Activated naive CD8-positive, alpha-beta T cell treated with anti-CD3 and anti-CD28 coated beads, Interleukin-2, amount 10 ng/mL, durations not matched to agents 7 days and 5 days (primary cell): ENCODE measurements around the gene ICA1. TPM values are rescaled to one million over a fixed set of nuclear protein-coding genes. Genes with fewer than 3 reads are reported as not detected.
"Not testable (repeated sequence)": the region's sequence is repeated elsewhere in the genome, so short reads cannot be mapped to it uniquely, and the experiment has no call there.

Experiments
- ATAC-seq: fragments of 150-1000 bp; cut with Tn5 transposase; one replicate; pipeline ENCODE4 v1.10.0; 2021; ENCODE audit warnings: low read depth, moderate library complexity
- POLR2A ChIA-PET: fragments of 350-600 bp; sonication (Branson Sonifier 250); formaldehyde crosslinking; loops from one replicate; lab custom pipeline; 2021; ENCODE audit warnings: antibody characterized with exemption; lab: Charles Lee
- DNase-seq: peaks from one replicate; pipeline ENCODE4 v3.0.0; 2021
- H3K27ac Mint-ChIP-seq: one replicate; pipeline ENCODE4 v1.8.0; 2022; ENCODE audit warnings: mild to moderate bottlenecking, mixed read lengths
- H3K27me3 Mint-ChIP-seq: one replicate; pipeline ENCODE4 v1.8.0; 2022; ENCODE audit warnings: mild to moderate bottlenecking, moderate library complexity, mixed read lengths
- H3K36me3 Mint-ChIP-seq: one replicate; pipeline ENCODE4 v1.8.0; 2021; ENCODE audit warnings: mild to moderate bottlenecking, mixed read lengths
- H3K4me1 Mint-ChIP-seq: one replicate; pipeline ENCODE4 v1.8.0; 2021; ENCODE audit warnings: mixed read lengths
- H3K4me3 Mint-ChIP-seq: one replicate; pipeline ENCODE4 v1.8.0; 2022; ENCODE audit warnings: mild to moderate bottlenecking, moderate library complexity, mixed read lengths
- H3K9me3 Mint-ChIP-seq: one replicate; pipeline ENCODE4 v1.8.0; 2021; ENCODE audit warnings: mixed read lengths
- total RNA-seq, 2 experiments: library from RNA; stranded (reverse); gene quantifications; one replicate each; pipeline ENCODE4 v1.2.3, GENCODE V29; 2021

The ICA1 gene
- total RNA-seq, 2 experiments from 2014 or later: 0.91 to 2.4 TPM

- POLR2A ChIA-PET: interaction anchor here (1.1 kb wide), 1 partner anchor 17 kb away, joined by 3 read pairs; no protein-coding TSS in a partner anchor
- DNase-seq (no peak), ATAC-seq (no peak)
- peaks cover 3% of the 10 kb centered on the region for H3K27me3 Mint-ChIP-seq
- H3K36me3 Mint-ChIP-seq: peaks cover 6% of the 10 kb centered on the region
- H3K9me3 Mint-ChIP-seq: peaks cover 7% of the 10 kb centered on the region
- H3K4me3 Mint-ChIP-seq: no peak overlapping the region
- H3K4me1 Mint-ChIP-seq: peaks cover 32% of the 10 kb centered on the region
- peak overlapping the region; percentile 52 for H3K27ac Mint-ChIP-seq
These were observed 147.8 kb downstream of the ICA1 start for GRCh38 chr7:8114175-8114574.

DNA sequence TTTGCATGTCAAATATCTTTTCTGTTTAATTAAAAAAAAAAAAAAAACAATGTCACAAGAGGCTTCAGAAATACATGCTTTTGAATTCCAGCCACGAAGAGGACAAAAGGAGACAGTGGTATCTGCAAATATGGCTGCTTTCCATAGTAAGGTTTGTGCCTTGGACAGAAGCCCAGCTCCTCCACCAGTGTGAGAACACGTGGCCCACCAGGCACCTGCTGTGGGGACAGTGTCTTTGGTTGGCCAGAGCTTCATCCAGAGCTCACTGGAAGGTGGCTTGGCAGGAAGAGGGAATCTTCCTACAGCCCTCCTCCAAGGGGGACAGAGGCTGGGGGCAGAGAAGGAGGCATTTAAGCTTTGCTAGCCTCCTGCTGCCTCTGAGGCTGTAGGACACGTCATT, 148.8 kb downstream of the ICA1 start:
- Mint-ChIP-seq H3K9me3 (peaks cover 7% of the 10 kb centered on the region), H3K36me3 (peaks cover 7% of the 10 kb centered on the region), H3K4me1 (peaks cover 29% of the 10 kb centered on the region), H3K27ac (no peak overlapping the region), H3K4me3 (no peak overlapping the region), H3K27me3 (peaks cover 5% of the 10 kb centered on the region)
- DNase-seq: no peak
- ATAC-seq: no peak
- POLR2A ChIA-PET: interaction anchor here (0.7 to 1.2 kb wide), 2 partner anchors 23 to 450 kb away, joined by 3 read pairs; no protein-coding TSS in a partner anchor

- peaks cover 5% of the 10 kb centered on the region for H3K27me3 Mint-ChIP-seq
- no peak overlapping the region for H3K27ac Mint-ChIP-seq
- peaks cover 7% of the 10 kb centered on the region for H3K36me3 Mint-ChIP-seq
- H3K4me3 Mint-ChIP-seq: no peak overlapping the region
- ATAC-seq (no peak), DNase-seq (no peak)
- H3K4me1 Mint-ChIP-seq: peaks cover 28% of the 10 kb centered on the region
- H3K9me3 Mint-ChIP-seq: peaks cover 7% of the 10 kb centered on the region
- POLR2A ChIA-PET: interaction anchor here (1.2 kb wide), 1 partner anchor 23 kb away, joined by 3 read pairs; no protein-coding TSS in a partner anchor
These were observed 149.3 kb downstream of the ICA1 start for GRCh38 chr7:8112685-8113084.

DNA sequence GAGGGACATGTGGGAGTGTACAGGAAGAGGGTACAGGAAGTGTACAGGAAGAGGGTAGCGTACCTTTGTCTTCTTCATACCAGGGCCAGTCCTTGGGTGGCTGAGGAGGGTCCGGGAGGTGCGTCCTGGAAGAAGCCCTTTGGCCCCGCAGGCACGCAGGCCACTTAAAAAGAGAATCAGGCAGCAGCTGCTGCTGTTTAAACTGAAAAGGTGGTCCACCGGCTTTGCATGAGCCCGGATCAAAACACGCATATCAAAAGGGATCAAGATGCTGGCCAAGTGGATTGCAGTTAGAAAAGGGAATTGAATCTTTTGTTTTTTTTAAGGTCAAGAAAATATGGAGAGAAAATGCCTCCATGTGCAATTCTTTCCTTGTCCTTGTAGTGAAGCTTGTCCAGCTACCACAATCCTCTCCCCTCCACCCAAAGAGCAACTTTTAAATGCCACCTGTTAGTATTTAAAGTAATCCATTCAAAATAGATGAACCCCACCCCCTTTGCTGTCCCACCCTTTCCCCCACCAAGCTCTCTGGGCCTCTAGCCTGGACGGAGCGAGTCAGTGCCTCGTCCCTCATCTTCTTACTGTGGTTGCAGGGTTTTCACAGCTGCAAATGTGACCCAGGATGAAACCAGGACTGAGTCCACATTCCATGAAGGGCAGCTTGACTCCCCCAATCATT, 150.5 kb downstream of the ICA1 start:
- ATAC-seq: no peak
- POLR2A ChIA-PET: no interaction called here

GRCh38 chr7:8109196-8110022, 152.6 kb downstream of the ICA1 start:
- peaks cover 1% of the 10 kb centered on the region for H3K36me3 Mint-ChIP-seq
- ATAC-seq: no peak
- peaks cover 3% of the 10 kb centered on the region for H3K9me3 Mint-ChIP-seq
- POLR2A ChIA-PET: interaction anchor here (1.3 kb wide), 1 partner anchor 16 kb away, joined by 3 read pairs; no protein-coding TSS in a partner anchor
- H3K27ac Mint-ChIP-seq: no peak overlapping the region
- H3K4me1 Mint-ChIP-seq: peaks cover 23% of the 10 kb centered on the region
- H3K4me3 Mint-ChIP-seq: no peak overlapping the region
- no peak for DNase-seq
- H3K27me3 Mint-ChIP-seq: peaks cover 5% of the 10 kb centered on the region

More for the DNA sequence above, 150.5 kb downstream of the ICA1 start:
- Mint-ChIP-seq H3K4me3 (no peak overlapping the region), H3K36me3 (peaks cover 4% of the 10 kb centered on the region), H3K9me3 (peaks cover 5% of the 10 kb centered on the region), H3K27me3 (peaks cover 5% of the 10 kb centered on the region), H3K4me1 (peaks cover 27% of the 10 kb centered on the region), H3K27ac (no peak overlapping the region)
- DNase-seq: no peak

DNA sequence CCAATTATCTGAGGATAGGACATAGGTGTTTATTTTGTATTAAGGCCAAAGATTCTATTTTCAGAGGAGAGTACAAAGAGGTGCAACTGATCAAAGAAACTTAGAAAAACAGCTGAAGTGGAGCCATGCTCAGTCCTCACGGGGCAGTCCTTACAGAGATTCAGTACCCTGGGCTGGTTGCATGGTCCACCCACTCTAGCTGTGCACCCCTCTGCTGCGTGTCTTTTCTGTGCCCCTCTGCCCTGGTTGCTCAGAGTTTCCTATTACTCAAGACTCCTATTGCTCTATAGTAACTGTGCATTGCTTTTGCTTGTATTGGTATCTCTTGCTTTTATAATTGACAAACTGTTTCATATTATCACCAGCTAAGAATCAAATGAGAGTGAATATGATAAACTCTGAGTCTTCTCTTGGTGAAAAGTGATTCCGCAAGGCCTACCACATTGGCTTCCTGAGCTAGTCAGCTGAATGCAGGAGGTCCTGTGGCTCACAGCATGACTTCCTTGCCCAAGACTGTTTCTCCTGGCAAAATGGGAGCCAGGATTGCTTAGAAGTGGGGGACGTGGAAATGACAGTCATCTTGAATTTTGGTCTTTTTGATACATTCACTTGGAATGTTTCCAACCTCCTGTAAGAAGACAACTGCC, 156.4 kb downstream of the ICA1 start:
- POLR2A ChIA-PET: interaction anchor here (1.8 kb wide), 1 partner anchor 20 kb away, joined by 5 read pairs; no protein-coding TSS in a partner anchor
- peak overlapping the region; percentile 33 for H3K4me3 Mint-ChIP-seq

DNA sequence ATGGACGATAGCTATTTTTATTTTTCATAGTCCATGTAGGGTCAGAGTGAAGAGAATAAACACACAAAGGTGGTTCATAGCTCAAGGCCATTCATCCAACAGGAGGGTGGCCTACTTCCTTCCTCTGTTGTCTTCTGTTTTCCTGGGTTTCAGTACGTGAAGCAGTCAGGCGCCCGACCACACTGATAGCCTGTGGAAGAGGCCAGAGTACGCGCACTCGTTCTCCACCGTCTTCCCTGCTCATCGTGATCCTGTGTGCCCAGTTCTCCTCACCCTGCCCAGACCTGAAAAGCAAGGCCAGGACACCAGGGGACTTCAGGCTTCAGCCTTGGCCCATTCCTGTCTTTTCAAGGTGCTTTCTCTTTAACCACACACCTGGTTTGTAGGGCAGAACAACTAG, 158.7 kb downstream of the ICA1 start:
- Mint-ChIP-seq H3K4me1 (peaks cover 17% of the 10 kb centered on the region), H3K27ac (no peak overlapping the region), H3K4me3 (no peak overlapping the region), H3K27me3 (no peaks in the 10 kb centered on the region), H3K36me3 (peaks cover 7% of the 10 kb centered on the region), H3K9me3 (peaks cover 9% of the 10 kb centered on the region)
- DNase-seq: no peak
- POLR2A ChIA-PET: no interaction called here
- no peak for ATAC-seq

More for the DNA sequence above, 156.4 kb downstream of the ICA1 start:
- Mint-ChIP-seq H3K9me3 (peaks cover 7% of the 10 kb centered on the region), H3K36me3 (peaks cover 8% of the 10 kb centered on the region), H3K27ac (peak overlapping the region; percentile 71), H3K4me1 (peaks cover 17% of the 10 kb centered on the region), H3K27me3 (peaks cover 2% of the 10 kb centered on the region)
- DNase-seq: no peak
- ATAC-seq: peak; percentile 62

- H3K36me3 Mint-ChIP-seq, H3K4me3 Mint-ChIP-seq, POLR2A ChIA-PET, H3K27me3 Mint-ChIP-seq, DNase-seq, H3K9me3 Mint-ChIP-seq, H3K27ac Mint-ChIP-seq, ATAC-seq: not testable (repeated sequence)
- peaks cover 14% of the 10 kb centered on the region for H3K4me1 Mint-ChIP-seq
These were observed 160.7 kb downstream of the ICA1 start for GRCh38 chr7:8101292-8101691.

GRCh38 chr7:8094164-8095140, 167.5 kb downstream of the ICA1 start:
- Mint-ChIP-seq H3K9me3 (peaks cover 7% of the 10 kb centered on the region), H3K36me3 (peaks cover 4% of the 10 kb centered on the region), H3K27me3 (no peaks in the 10 kb centered on the region), H3K4me1 (no peaks in the 10 kb centered on the region), H3K4me3 (no peak overlapping the region), H3K27ac (no peak overlapping the region)
- DNase-seq (no peak), ATAC-seq (no peak)
- POLR2A ChIA-PET: no interaction called here

- Mint-ChIP-seq H3K9me3 (peaks cover 4% of the 10 kb centered on the region), H3K4me1 (no peaks in the 10 kb centered on the region), H3K36me3 (peaks cover 6% of the 10 kb centered on the region), H3K27ac (no peak overlapping the region), H3K27me3 (no peaks in the 10 kb centered on the region), H3K4me3 (no peak overlapping the region)
- POLR2A ChIA-PET: no interaction called here
- no peak for DNase-seq
- ATAC-seq: no peak
These were observed 169.8 kb downstream of the ICA1 start for GRCh38 chr7:8092140-8092539.

GRCh38 chr7:8089036-8089780, 172.8 kb downstream of the ICA1 start:
- peaks cover 13% of the 10 kb centered on the region for H3K36me3 Mint-ChIP-seq
- H3K4me3 Mint-ChIP-seq: no peak overlapping the region
- H3K27ac Mint-ChIP-seq: no peak overlapping the region
- POLR2A ChIA-PET: interaction anchor here (1.6 kb wide), 1 partner anchor 23 kb away, joined by 3 read pairs; no protein-coding TSS in a partner anchor
- no peaks in the 10 kb centered on the region for H3K4me1 Mint-ChIP-seq
- no peak for DNase-seq
- peaks cover 4% of the 10 kb centered on the region for H3K9me3 Mint-ChIP-seq
- no peak for ATAC-seq
- no peaks in the 10 kb centered on the region for H3K27me3 Mint-ChIP-seq

GRCh38 chr7:8086239-8086638, 175.7 kb downstream of the ICA1 start:
- H3K27me3 Mint-ChIP-seq: no peaks in the 10 kb centered on the region
- no peaks in the 10 kb centered on the region for H3K4me1 Mint-ChIP-seq
- no peak overlapping the region for H3K27ac Mint-ChIP-seq
- no peak for ATAC-seq
- peaks cover 16% of the 10 kb centered on the region for H3K36me3 Mint-ChIP-seq
- H3K4me3 Mint-ChIP-seq: no peak overlapping the region
- peaks cover under 1% of the 10 kb centered on the region for H3K9me3 Mint-ChIP-seq
- DNase-seq: no peak
- POLR2A ChIA-PET: no interaction called here
